GM12873 (cell line): ENCODE results near the gene RAMACL.

Source experiments
- CTCF ChIP-seq: IDR thresholded peaks from 2 replicates; pipeline ENCODE4 v1.5.1; 2012; ENCODE audit warnings: low read depth, mild to moderate bottlenecking, moderate library complexity, low read length, control low read depth; ENCODE audit not compliant: insufficient read depth; ENCODE audit errors: missing control alignments

The RAMACL gene

GRCh38 chr6:166562726-166563125 is 23.8 kb downstream of the RAMACL start:
- no peak for TF ChIP-seq CTCF

- no peak for TF ChIP-seq CTCF
Measured at GRCh38 chr6:166561771-166562359, 24.6 kb downstream of the RAMACL start.

- no peak for TF ChIP-seq CTCF
Measured at GRCh38 chr6:166560222-166560621, 26.3 kb downstream of the RAMACL start.

- TF ChIP-seq CTCF: no peak
Measured at GRCh38 chr6:166559662-166560061, 26.8 kb downstream of the RAMACL start.

GRCh38 chr6:166559211-166559610 is 27.3 kb downstream of the RAMACL start:
- no peak for TF ChIP-seq CTCF

- no peak for TF ChIP-seq CTCF
Measured at GRCh38 chr6:166558156-166559005, 28.1 kb downstream of the RAMACL start.

GRCh38 chr6:166556863-166557322 is 29.6 kb downstream of the RAMACL start:
- no peak for TF ChIP-seq CTCF
